NCI-H748 (cell line): ENCODE data around the gene KLHDC7B.
A peak's percentile ranks its signal among the peaks of the same experiment; 100 is the strongest.

ENCODE experiments used
- DNase-seq: peaks from one replicate; lab custom pipeline; 2025; ENCODE audit not compliant: unreplicated experiment; lab: John Stamatoyannopoulos, UW

The KLHDC7B gene

GRCh38 chr22:50571264-50572175 lies 25.8 kb downstream of the KLHDC7B start:
- no peak for DNase-seq

GRCh38 chr22:50572965-50573364 lies 27.3 kb downstream of the KLHDC7B start:
- no peak for DNase-seq

GRCh38 chr22:50573491-50574382 lies 28.0 kb downstream of the KLHDC7B start:
- no peak for DNase-seq

- DNase-seq, result no peak
Observed at GRCh38 chr22:50574383-50574755, 28.7 kb downstream of the KLHDC7B start.

GRCh38 chr22:50575426-50575941 lies 29.8 kb downstream of the KLHDC7B start:
- no peak for DNase-seq

GRCh38 chr22:50576070-50576469 lies 30.4 kb downstream of the KLHDC7B start:
- peak; percentile 61 for DNase-seq

GRCh38 chr22:50576806-50577696 lies 31.4 kb downstream of the KLHDC7B start:
- no peak for DNase-seq

- DNase-seq, result no peak
Observed at GRCh38 chr22:50577697-50577986, 31.9 kb downstream of the KLHDC7B start.

GRCh38 chr22:50577987-50578775 lies 32.5 kb downstream of the KLHDC7B start, which contains the start of gene CPT1B:
Gene CPT1B, minus strand, starts transcription at chr22:50578427. Its CDS starts 512 bp downstream, at chr22:50577915.
- no peak for DNase-seq

GRCh38 chr22:50578776-50579310 lies 33.1 kb downstream of the KLHDC7B start:
- DNase-seq, result no peak

- no peak for DNase-seq
Observed at GRCh38 chr22:50579752-50580151, 34.1 kb downstream of the KLHDC7B start.

- DNase-seq, result no peak
Observed at GRCh38 chr22:50581031-50581949, 35.6 kb downstream of the KLHDC7B start.

- peak; percentile 83 for DNase-seq
Observed at GRCh38 chr22:50581950-50582492, 36.3 kb downstream of the KLHDC7B start.

- DNase-seq, result peak; percentile 99
Observed at GRCh38 chr22:50582493-50583293, 37.0 kb downstream of the KLHDC7B start, which contains the start of gene CHKB. Gene CHKB, minus strand, starts transcription at chr22:50582849. Its CDS starts 68 bp downstream, at chr22:50582781.

- DNase-seq, result no peak
Observed at GRCh38 chr22:50583294-50583861, 37.7 kb downstream of the KLHDC7B start.

- DNase-seq, result no peak
Observed at GRCh38 chr22:50584106-50585096, 38.7 kb downstream of the KLHDC7B start.
